Glomerular endothelial cell (primary cell): ENCODE measurements around the gene MTSS2. TPM values are rescaled to one million over a fixed set of nuclear protein-coding genes. Genes with fewer than 3 reads are reported as not detected.

ENCODE experiments used
- total RNA-seq: library from RNA; depleted of rRNA; stranded (reverse); fragments of >200 nt; gene quantifications from 2 replicates; pipeline ENCODE4 v1.2.3, GENCODE V29; 2015

Gene MTSS2
- total RNA-seq, 1 donor from 2014 or later = 32.6 TPM

Other genes starting within 250 kb of the MTSS2 start
- 38.6 and 58.3 TPM in 2 replicates for gene ST3GAL2, start 247.0 kb downstream of the MTSS2 start, total RNA-seq
- gene FCSK, start 231.5 kb downstream of the MTSS2 start, total RNA-seq = 14.9 and 17.2 TPM in 2 replicates
- 47.4 and 48.2 TPM in 2 replicates for gene COG4, start 162.5 kb downstream of the MTSS2 start, total RNA-seq
- gene SF3B3, start 162.2 kb downstream of the MTSS2 start, total RNA-seq = 122 and 167 TPM in 2 replicates
- gene IL34, start 39.5 kb downstream of the MTSS2 start, total RNA-seq = 2.8 and 3.1 TPM in 2 replicates
- gene VAC14, start 115.1 kb upstream of the MTSS2 start, total RNA-seq = 46.0 and 63.1 TPM in 2 replicates